Measurements from ENCODE around the gene RAP1GAP. TPM values are rescaled to one million over a fixed set of nuclear protein-coding genes. Genes with fewer than 3 reads are reported as not detected.

RAP1GAP gene
- total and polyA plus RNA-seq, 3 experiments from 2014 or later: 0.44 to 0.50 TPM; not detected in 1

DNA sequence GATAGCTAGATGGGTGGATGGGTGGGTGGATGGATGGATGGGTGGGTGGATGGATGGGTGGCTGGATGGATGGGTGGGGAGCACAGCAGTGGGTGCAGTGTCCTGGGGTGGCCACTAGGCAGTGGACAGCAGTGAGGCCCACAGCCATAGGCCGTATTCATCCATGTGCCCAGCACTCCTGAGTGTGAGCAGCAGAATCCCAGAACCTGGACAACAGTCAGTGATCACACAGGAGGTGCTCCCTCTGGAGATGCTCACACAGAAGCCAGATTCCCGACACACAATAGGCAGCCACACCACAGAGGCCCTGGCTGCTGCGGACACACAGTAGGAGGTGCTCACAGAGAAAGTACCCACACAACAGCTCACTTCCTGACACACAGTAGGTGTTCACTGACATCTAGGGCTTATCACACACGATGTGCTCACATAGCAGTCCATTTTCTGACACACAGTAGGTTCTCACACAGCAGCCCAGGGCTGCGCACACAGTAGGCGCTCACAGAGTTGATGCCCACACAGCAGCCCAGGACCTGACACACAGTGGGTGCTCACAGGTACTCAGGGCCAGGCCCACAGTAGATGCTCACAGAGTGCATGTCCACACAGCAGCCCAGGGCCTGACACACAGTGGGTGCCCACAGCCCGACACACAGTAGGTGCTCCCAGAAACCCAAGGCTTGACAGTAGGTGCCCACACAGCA is 64.0 kb downstream of the RAP1GAP start:
- Mint-ChIP-seq H3K27me3 (peaks cover 16 to 19% of the 10 kb centered on the region in 2 donors), H3K27ac (no peak overlapping the region), H3K9me3 (peaks cover 0 to 2% (median 0%) of the 10 kb centered on the region in 5 donors), H3K4me3 (no peak overlapping the region), H3K36me3 (no peaks in the 10 kb centered on the region), H3K4me1 (peaks cover 10 to 15% (median 10%) of the 10 kb centered on the region in 3 donors)
- no peak for DNase-seq
- no peaks in the 10 kb centered on the region for H3K27me3 ChIP-seq (ENCODE audit: insufficient read depth, low read length, poor library complexity, severe bottlenecking)
- POLR2A ChIA-PET: no interaction called here
- no peaks in the 10 kb centered on the region for H3K4me1 ChIP-seq (ENCODE audit: insufficient read depth, low read length)
- CTCF ChIA-PET: no interaction called here
- no peaks in the 10 kb centered on the region for H3K9me3 ChIP-seq (ENCODE audit: low read length)
- no peaks in the 10 kb centered on the region for H3K36me3 ChIP-seq (ENCODE audit: insufficient read depth, low read length)
- no peak overlapping the region for H3K27ac ChIP-seq (ENCODE audit: low read depth, low read length)
- no peak overlapping the region for H3K4me3 ChIP-seq (ENCODE audit: low read length)

DNA sequence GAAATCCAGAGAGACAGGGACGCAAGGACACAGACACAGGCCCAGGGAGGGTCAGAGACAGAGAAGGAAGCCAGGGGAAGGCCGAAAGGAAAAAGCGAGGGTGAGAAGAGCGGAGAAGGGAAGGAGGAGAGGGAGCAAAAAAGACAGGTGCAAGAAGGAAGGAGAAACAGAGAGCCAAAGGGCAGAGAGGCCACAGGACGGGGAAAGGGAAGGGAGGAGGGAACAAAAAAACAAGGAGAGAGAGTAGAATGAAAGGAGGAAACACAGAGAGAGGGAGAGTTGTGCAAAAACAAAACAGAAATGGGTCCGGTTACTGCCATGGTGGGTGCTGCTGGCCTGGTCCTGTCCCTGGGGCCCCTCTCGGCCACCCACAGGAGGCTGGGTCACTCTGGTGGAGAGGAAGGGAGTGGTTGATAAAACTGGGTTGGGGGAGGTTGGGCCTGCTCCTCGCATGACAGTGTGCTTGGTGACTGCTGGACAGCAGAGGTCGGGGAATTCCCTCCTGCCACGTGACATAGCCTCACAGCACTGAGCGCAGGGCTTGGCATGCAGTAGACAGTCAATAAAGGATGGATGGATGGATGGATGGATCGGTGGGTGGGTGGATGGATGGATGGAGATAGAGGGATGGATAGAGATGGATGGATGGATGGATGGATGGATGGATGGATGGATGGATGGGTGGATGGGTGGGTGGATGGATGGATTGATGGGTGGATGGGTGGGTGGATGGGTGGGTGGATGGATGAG is 64.8 kb downstream of the RAP1GAP start:
- no peaks in the 10 kb centered on the region for H3K4me1 ChIP-seq (ENCODE audit: insufficient read depth, low read length)
- H3K27me3 Mint-ChIP-seq: peaks cover 14 to 25% of the 10 kb centered on the region in 2 donors
- H3K9me3 ChIP-seq (ENCODE audit: low read length): no peaks in the 10 kb centered on the region
- no peak overlapping the region for H3K4me3 ChIP-seq (ENCODE audit: low read length)
- ChIA-PET CTCF (no interaction called here), POLR2A (no interaction called here)
- no peak overlapping the region for H3K27ac Mint-ChIP-seq
- no peaks in the 10 kb centered on the region for H3K36me3 Mint-ChIP-seq
- H3K9me3 Mint-ChIP-seq: peaks cover 0 to 2% (median 0%) of the 10 kb centered on the region in 5 donors
- H3K27me3 ChIP-seq (ENCODE audit: insufficient read depth, low read length, poor library complexity, severe bottlenecking): no peaks in the 10 kb centered on the region
- no peak overlapping the region for H3K27ac ChIP-seq (ENCODE audit: low read depth, low read length)
- no peak for DNase-seq
- H3K4me3 Mint-ChIP-seq: no peak overlapping the region
- H3K4me1 Mint-ChIP-seq: peaks cover 10 to 15% (median 10%) of the 10 kb centered on the region in 3 donors
- H3K36me3 ChIP-seq (ENCODE audit: insufficient read depth, low read length): no peaks in the 10 kb centered on the region

DNA sequence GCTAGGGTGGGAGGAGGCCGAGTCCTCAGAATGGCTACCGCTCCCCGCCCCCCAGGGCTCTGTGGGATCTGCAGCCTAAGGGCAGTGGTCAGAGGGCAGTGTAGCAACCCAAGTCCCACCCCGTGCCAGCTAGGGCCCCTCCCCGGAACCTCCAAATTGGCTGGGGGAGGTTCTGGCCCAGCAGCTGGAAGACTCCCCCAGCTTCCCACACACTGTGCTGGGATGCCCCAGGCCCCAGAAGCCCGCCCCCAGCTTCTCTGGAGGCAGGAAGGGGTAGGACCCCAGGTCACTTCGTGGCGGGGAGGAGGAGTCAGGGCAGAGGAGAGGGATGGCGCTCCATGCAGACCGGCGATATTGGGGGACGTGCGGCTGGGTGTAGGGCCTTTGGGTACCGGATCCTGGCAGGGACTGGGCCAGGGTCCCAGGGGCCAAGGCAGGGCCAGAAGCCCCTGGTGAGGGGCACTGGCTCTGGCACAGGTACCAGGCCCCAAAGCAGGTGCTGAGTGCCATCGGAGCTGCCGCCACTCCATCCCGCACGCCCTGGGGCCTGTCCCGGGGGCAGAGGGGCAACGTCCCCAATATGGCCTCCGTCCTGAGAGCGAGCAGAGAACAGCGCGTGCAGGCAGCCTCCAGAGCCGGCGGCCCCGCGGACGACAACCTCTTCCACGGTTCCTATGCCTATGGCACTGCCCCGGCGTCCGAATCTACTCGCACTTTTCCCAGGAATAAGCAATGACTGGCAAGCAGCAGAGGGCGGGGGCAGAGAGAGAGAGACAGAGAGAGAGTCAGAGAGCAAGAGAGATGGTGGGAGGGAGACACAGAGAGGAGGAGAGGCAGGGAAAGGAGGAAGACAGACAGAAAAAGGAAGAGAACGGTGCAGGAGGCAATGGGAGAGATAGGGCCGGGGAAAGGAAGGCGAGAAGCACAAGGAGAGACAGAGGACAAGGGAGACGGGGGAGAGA is 65.7 kb downstream of the RAP1GAP start:
- Histone ChIP-seq H3K4me1 (ENCODE audit: insufficient read depth, low read length) (no peaks in the 10 kb centered on the region), H3K9me3 (ENCODE audit: low read length) (no peaks in the 10 kb centered on the region), H3K27me3 (ENCODE audit: insufficient read depth, low read length, poor library complexity, severe bottlenecking) (no peaks in the 10 kb centered on the region), H3K4me3 (ENCODE audit: low read length) (no peak overlapping the region), H3K36me3 (ENCODE audit: insufficient read depth, low read length) (no peaks in the 10 kb centered on the region), H3K27ac (ENCODE audit: low read depth, low read length) (no peak overlapping the region)
- H3K27me3 Mint-ChIP-seq: peaks cover 12 to 26% of the 10 kb centered on the region in 2 donors
- H3K4me3 Mint-ChIP-seq: no peak overlapping the region
- ChIA-PET POLR2A (no interaction called here), CTCF (no interaction called here)
- no peaks in the 10 kb centered on the region for H3K36me3 Mint-ChIP-seq
- H3K27ac Mint-ChIP-seq: no peak overlapping the region
- no peaks in the 10 kb centered on the region for H3K9me3 Mint-ChIP-seq
- DNase-seq: no peak
- peaks cover 10 to 12% (median 10%) of the 10 kb centered on the region in 3 donors for H3K4me1 Mint-ChIP-seq

DNA sequence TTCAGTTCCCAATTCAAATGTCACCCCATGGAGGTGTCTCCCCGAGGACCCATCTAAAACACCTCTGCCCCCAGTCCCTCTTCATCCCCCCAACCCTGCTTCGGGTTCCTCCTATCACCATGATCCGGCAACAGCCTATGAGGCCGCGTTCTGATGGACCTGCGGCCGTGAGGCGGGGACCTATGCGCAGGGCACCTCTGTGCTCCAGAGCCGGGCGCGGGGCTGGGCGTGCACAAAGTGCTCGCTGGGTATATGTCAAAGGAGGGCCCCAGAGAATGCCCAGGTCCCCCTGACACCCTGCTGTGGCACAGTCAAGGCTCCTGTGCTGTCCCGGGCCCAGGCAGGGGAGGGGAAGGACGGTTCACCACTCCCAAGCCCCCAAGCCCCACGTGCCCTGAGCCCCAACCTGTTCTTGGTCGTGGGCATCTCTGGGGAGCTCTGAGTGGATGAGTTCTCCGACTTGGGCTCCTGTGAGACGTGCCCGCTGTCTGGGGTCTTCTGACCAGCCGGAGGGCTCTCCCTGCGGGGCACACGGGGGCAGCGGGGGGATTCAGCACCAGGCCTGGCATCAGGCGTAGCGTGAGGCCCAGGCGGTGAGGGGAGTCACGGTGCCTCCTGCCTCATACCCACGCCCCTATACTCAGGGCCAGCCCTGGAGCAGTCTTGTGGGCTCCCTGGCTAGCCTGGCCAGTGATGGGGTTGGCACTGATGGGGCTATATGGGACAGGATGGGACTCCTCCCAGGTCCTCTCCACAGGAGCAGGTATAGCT is 67.7 kb downstream of the RAP1GAP start:
- POLR2A ChIA-PET: no interaction called here

DNA sequence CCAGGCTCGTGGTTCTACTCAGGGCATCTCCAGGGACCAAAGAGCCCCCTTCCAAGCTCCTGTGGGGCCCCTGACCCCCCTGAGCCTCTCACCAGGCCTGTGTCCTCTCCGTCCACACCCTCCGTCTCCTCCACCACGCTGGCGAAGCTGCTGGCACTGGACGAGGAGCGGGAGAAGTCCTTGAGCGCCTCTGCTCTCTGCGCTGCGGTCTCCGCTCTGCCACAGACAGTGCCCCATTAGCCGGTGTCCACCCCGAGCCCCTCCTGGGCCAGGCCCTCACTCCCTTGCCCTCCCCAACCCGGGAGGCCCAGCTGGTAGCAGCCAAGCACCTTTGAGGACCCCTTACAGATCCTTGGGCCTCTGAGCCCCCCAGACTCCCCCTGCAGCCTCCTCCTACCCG is 69.8 kb downstream of the RAP1GAP start:
- ChIA-PET CTCF (no interaction called here), POLR2A (no interaction called here)
- Mint-ChIP-seq H3K9me3 (no peaks in the 10 kb centered on the region), H3K4me1 (no peaks in the 10 kb centered on the region), H3K27me3 (peaks cover 9 to 22% of the 10 kb centered on the region in 2 donors), H3K27ac (no peak overlapping the region), H3K4me3 (no peak overlapping the region), H3K36me3 (no peaks in the 10 kb centered on the region)
- Histone ChIP-seq H3K36me3 (ENCODE audit: insufficient read depth, low read length) (no peaks in the 10 kb centered on the region), H3K4me1 (ENCODE audit: insufficient read depth, low read length) (no peaks in the 10 kb centered on the region), H3K27me3 (ENCODE audit: insufficient read depth, low read length, poor library complexity, severe bottlenecking) (no peaks in the 10 kb centered on the region), H3K9me3 (ENCODE audit: low read length) (no peaks in the 10 kb centered on the region), H3K4me3 (ENCODE audit: low read length) (no peak overlapping the region), H3K27ac (ENCODE audit: low read depth, low read length) (no peak overlapping the region)
- no peak for DNase-seq

More for the DNA sequence above, 67.7 kb downstream of the RAP1GAP start:
- Histone ChIP-seq H3K4me3 (ENCODE audit: low read length) (no peak overlapping the region), H3K27ac (ENCODE audit: low read depth, low read length) (no peak overlapping the region), H3K4me1 (ENCODE audit: insufficient read depth, low read length) (no peaks in the 10 kb centered on the region), H3K9me3 (ENCODE audit: low read length) (no peaks in the 10 kb centered on the region), H3K36me3 (ENCODE audit: insufficient read depth, low read length) (no peaks in the 10 kb centered on the region), H3K27me3 (ENCODE audit: insufficient read depth, low read length, poor library complexity, severe bottlenecking) (no peaks in the 10 kb centered on the region)
- peaks cover 9 to 21% of the 10 kb centered on the region in 2 donors for H3K27me3 Mint-ChIP-seq
- H3K9me3 Mint-ChIP-seq: no peaks in the 10 kb centered on the region
- no peaks in the 10 kb centered on the region for H3K4me1 Mint-ChIP-seq
- H3K36me3 Mint-ChIP-seq: no peaks in the 10 kb centered on the region
- DNase-seq: no peak
- CTCF ChIA-PET: no interaction called here
- H3K4me3 Mint-ChIP-seq: no peak overlapping the region
- no peak overlapping the region for H3K27ac Mint-ChIP-seq

DNA sequence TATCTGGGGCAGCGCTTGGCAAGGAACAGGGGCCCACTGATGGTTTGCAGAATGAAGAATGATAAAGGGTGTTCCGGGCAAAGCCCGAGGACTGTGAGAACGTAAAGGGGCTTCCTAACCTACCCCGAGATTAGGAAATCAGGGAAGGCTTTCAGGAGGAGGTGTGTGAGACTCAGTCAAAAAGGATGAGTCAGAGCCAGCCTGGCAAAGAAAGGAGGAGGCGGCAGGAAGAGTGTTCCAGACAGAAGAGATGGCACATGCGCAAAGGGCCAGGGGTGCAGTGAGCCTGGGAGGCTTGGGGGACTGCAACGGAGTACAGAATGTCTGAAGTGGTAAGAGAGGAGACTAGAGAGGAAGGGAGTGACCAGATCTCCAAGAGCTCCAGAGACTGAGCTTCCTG is 70.3 kb downstream of the RAP1GAP start:
- POLR2A ChIA-PET: no interaction called here
- Histone ChIP-seq H3K4me1 (ENCODE audit: insufficient read depth, low read length) (no peaks in the 10 kb centered on the region), H3K4me3 (ENCODE audit: low read length) (no peak overlapping the region), H3K27ac (ENCODE audit: low read depth, low read length) (no peak overlapping the region), H3K9me3 (ENCODE audit: low read length) (no peaks in the 10 kb centered on the region), H3K27me3 (ENCODE audit: insufficient read depth, low read length, poor library complexity, severe bottlenecking) (no peaks in the 10 kb centered on the region), H3K36me3 (ENCODE audit: insufficient read depth, low read length) (no peaks in the 10 kb centered on the region)
- Mint-ChIP-seq H3K36me3 (no peaks in the 10 kb centered on the region), H3K27me3 (peaks cover 5 to 22% of the 10 kb centered on the region in 2 donors), H3K27ac (no peak overlapping the region), H3K4me1 (no peaks in the 10 kb centered on the region), H3K9me3 (no peaks in the 10 kb centered on the region), H3K4me3 (no peak overlapping the region)
- no peak for DNase-seq
- CTCF ChIA-PET: no interaction called here

DNA sequence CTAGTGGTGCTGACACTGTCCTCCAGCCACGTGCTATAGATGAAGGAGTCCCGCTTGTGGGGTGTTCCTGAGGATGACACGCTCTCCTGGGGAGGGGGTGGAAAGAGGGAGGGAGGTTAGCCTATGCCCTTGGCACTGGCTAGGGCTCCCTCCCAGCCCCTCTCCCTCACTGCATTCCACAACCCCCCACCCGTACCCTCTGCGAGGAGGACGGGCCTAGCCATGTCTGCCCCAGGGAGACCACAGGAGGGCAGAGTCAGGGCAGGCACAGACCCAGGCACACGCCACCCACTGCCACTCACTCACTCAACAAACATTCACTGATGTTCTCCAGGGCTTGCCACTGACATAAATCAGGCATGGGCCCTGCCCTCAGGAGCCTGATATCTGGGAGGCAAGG is 70.7 kb downstream of the RAP1GAP start:
- Mint-ChIP-seq H3K9me3 (no peaks in the 10 kb centered on the region), H3K4me1 (no peaks in the 10 kb centered on the region), H3K4me3 (no peak overlapping the region), H3K36me3 (no peaks in the 10 kb centered on the region), H3K27me3 (peaks cover 2 to 22% of the 10 kb centered on the region in 2 donors), H3K27ac (no peak overlapping the region)
- no peak overlapping the region for H3K27ac ChIP-seq (ENCODE audit: low read depth, low read length)
- no peaks in the 10 kb centered on the region for H3K27me3 ChIP-seq (ENCODE audit: insufficient read depth, low read length, poor library complexity, severe bottlenecking)
- DNase-seq: no peak
- no peaks in the 10 kb centered on the region for H3K4me1 ChIP-seq (ENCODE audit: insufficient read depth, low read length)
- ChIA-PET POLR2A (no interaction called here), CTCF (no interaction called here)
- no peaks in the 10 kb centered on the region for H3K36me3 ChIP-seq (ENCODE audit: insufficient read depth, low read length)
- H3K9me3 ChIP-seq (ENCODE audit: low read length): no peaks in the 10 kb centered on the region
- no peak overlapping the region for H3K4me3 ChIP-seq (ENCODE audit: low read length)

All from CD8-positive, alpha-beta memory T cell (primary cell).